ENCODE measurements around the gene DHDDS.

DHDDS gene

GRCh38 chr1:26418865-26419349 is 13.2 kb upstream of the DHDDS start:
- no peak for TF ChIP-seq CTCF (conservative IDR thresholded peaks at IDR 0.05; ENCODE audit: low read depth, low read length)
- H4K20me1 ChIP-seq (ENCODE audit: insufficient read depth): no peaks in the 10 kb centered on the region
- H3K36me3 ChIP-seq (ENCODE audit: insufficient read depth): no peaks in the 10 kb centered on the region

GRCh38 chr1:26419494-26419893 is 12.6 kb upstream of the DHDDS start:
- Histone ChIP-seq H3K9ac (no peak overlapping the region), H4K20me1 (ENCODE audit: insufficient read depth) (no peaks in the 10 kb centered on the region), H3K27me3 (ENCODE audit: insufficient read depth, low read depth) (peaks cover 12% of the 10 kb centered on the region), H3K79me2 (ENCODE audit: insufficient read depth, low read depth) (no peaks in the 10 kb centered on the region), H3K4me1 (ENCODE audit: low read depth, poor library complexity, severe bottlenecking) (no peaks in the 10 kb centered on the region), H3K4me2 (no peak overlapping the region), H2AFZ (ENCODE audit: low read depth) (no peak overlapping the region), H3K36me3 (ENCODE audit: insufficient read depth) (no peaks in the 10 kb centered on the region), H3K27ac (no peak overlapping the region), H3K4me3 (IDR thresholded peaks at IDR 0.05; ENCODE audit: insufficient read depth, low read depth, low read length) (no peak overlapping the region)
- TF ChIP-seq CTCF (conservative IDR thresholded peaks at IDR 0.05; ENCODE audit: low read depth, low read length): no peak

More at GRCh38 chr1:26418865-26419349, 13.2 kb upstream of the DHDDS start:
- Histone ChIP-seq H3K4me3 (IDR thresholded peaks at IDR 0.05; ENCODE audit: insufficient read depth, low read depth, low read length) (no peak overlapping the region), H2AFZ (ENCODE audit: low read depth) (no peak overlapping the region), H3K27me3 (ENCODE audit: insufficient read depth, low read depth) (peaks cover 18% of the 10 kb centered on the region), H3K79me2 (ENCODE audit: insufficient read depth, low read depth) (no peaks in the 10 kb centered on the region), H3K9ac (no peak overlapping the region), H3K4me1 (ENCODE audit: low read depth, poor library complexity, severe bottlenecking) (no peaks in the 10 kb centered on the region), H3K27ac (no peak overlapping the region), H3K4me2 (no peak overlapping the region)

- Histone ChIP-seq H3K79me2 (ENCODE audit: insufficient read depth, low read depth) (peaks cover 21% of the 10 kb centered on the region; the same call in 1 of the 2 replicates), H3K27me3 (ENCODE audit: insufficient read depth, low read depth) (no peaks in the 10 kb centered on the region), H2AFZ (ENCODE audit: low read depth) (no peak overlapping the region), H3K27ac (no peak overlapping the region), H3K36me3 (ENCODE audit: insufficient read depth) (0 out of 2 replicates have a peak, but pooled peaks cover 2% of the 10 kb centered on the region), H4K20me1 (ENCODE audit: insufficient read depth) (no peaks in the 10 kb centered on the region), H3K4me1 (ENCODE audit: low read depth, poor library complexity, severe bottlenecking) (peaks cover 26% of the 10 kb centered on the region), H3K4me2 (no peak overlapping the region), H3K9ac (no peak overlapping the region), H3K4me3 (IDR thresholded peaks at IDR 0.05; ENCODE audit: insufficient read depth, low read depth, low read length) (no peak overlapping the region)
- TF ChIP-seq CTCF (conservative IDR thresholded peaks at IDR 0.05; ENCODE audit: low read depth, low read length): no peak
Measured at GRCh38 chr1:26429721-26430120, 2.4 kb upstream of the DHDDS start.

GRCh38 chr1:26432793-26433192 is 672 bp downstream of the DHDDS start:
- Histone ChIP-seq H3K4me2 (peak overlapping the region; percentile 99), H3K79me2 (ENCODE audit: insufficient read depth, low read depth) (peaks cover 21% of the 10 kb centered on the region; the same call in 1 of the 2 replicates), H3K27ac (peak overlapping the region; percentile 56; the same call in 1 of the 2 replicates), H3K27me3 (ENCODE audit: insufficient read depth, low read depth) (no peaks in the 10 kb centered on the region), H3K4me3 (IDR thresholded peaks at IDR 0.05; ENCODE audit: insufficient read depth, low read depth, low read length) (peak overlapping the region; percentile 60), H2AFZ (ENCODE audit: low read depth) (peak overlapping the region; percentile 83; the same call in 1 of the 2 replicates), H3K36me3 (ENCODE audit: insufficient read depth) (peaks cover 2% of the 10 kb centered on the region; the same call in 1 of the 2 replicates), H3K4me1 (ENCODE audit: low read depth, poor library complexity, severe bottlenecking) (peaks cover 26% of the 10 kb centered on the region), H3K9ac (peak overlapping the region; percentile 73), H4K20me1 (ENCODE audit: insufficient read depth) (no peaks in the 10 kb centered on the region)
- no peak for TF ChIP-seq CTCF (conservative IDR thresholded peaks at IDR 0.05; ENCODE audit: low read depth, low read length)

Data from KMS-11 (cell line).